22Rv1 (cell line): ENCODE measurements around the gene UBE2K.
"Not testable (repeated sequence)": the region's sequence is repeated elsewhere in the genome, so short reads cannot be mapped to it uniquely, and the experiment has no call there.

ENCODE experiments used
- ZFX ChIP-seq: fragments of 450-650 bp; IDR thresholded peaks from 2 replicates; pipeline ENCODE4 v1.6.1; 2017; ENCODE audit warnings: antibody characterized with exemption, borderline replicate concordance
- TF ChIP-seq, protein P1 (sequence below): fragments of 450-650 bp; IDR thresholded peaks from 2 replicates; pipeline ENCODE4 v1.5.1; 2017; ENCODE audit warnings: mild to moderate bottlenecking

DNA sequence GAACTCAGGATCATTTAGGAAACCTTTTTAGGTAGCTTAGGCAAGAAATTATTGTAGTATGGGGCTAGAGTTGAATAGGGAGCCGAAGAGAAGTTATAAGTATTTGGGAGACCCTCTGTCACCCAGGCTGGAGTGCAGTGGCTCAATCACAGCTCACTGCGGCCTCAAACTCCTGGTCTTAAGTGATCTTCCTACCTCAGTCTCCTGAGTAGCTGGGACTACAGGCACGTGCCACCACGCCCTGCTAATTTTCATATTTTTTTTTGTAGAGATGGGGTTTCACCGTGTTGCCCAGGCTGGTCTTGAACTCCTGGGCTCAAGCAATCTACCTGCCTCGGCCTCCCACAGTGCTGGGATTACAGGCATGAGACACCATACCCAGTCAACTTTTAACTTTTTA, 23.3 kb downstream of the UBE2K start:
- TF ChIP-seq, protein P1, sequence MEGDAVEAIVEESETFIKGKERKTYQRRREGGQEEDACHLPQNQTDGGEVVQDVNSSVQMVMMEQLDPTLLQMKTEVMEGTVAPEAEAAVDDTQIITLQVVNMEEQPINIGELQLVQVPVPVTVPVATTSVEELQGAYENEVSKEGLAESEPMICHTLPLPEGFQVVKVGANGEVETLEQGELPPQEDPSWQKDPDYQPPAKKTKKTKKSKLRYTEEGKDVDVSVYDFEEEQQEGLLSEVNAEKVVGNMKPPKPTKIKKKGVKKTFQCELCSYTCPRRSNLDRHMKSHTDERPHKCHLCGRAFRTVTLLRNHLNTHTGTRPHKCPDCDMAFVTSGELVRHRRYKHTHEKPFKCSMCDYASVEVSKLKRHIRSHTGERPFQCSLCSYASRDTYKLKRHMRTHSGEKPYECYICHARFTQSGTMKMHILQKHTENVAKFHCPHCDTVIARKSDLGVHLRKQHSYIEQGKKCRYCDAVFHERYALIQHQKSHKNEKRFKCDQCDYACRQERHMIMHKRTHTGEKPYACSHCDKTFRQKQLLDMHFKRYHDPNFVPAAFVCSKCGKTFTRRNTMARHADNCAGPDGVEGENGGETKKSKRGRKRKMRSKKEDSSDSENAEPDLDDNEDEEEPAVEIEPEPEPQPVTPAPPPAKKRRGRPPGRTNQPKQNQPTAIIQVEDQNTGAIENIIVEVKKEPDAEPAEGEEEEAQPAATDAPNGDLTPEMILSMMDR: not testable (repeated sequence)
- TF ChIP-seq ZFX: not testable (repeated sequence)
